Panc1 (cell line): Measurements from ENCODE around the gene RADIL. TPM values are rescaled to one million over a fixed set of nuclear protein-coding genes. Genes with fewer than 3 reads are reported as not detected.
"Not testable (repeated sequence)": the region's sequence is repeated elsewhere in the genome, so short reads cannot be mapped to it uniquely, and the experiment has no call there.

Experiments
- ATAC-seq: fragments of 200-7000 bp; cut with Tn5 transposase; 2 replicates; pipeline ENCODE4 v1.9.1; 2020; ENCODE audit warnings: mild to moderate bottlenecking, moderate library complexity
- BruUV-seq: library from RNA; stranded (reverse); fragments of 400-500 nt; replicated peaks from 2 replicates; lab custom pipeline; 2021; lab: Mats Ljungman, UMichigan
- CTCF ChIA-PET: fragments of 300-600 bp; sonication (Branson Sonifier 250); formaldehyde crosslinking; loops from one replicate; lab custom pipeline; 2022; ENCODE audit warnings: antibody characterized with exemption; lab: Charles Lee
- POLR2A ChIA-PET: fragments of 300-600 bp; sonication (Branson Sonifier 250); formaldehyde crosslinking; loops from one replicate; lab custom pipeline; 2022; ENCODE audit warnings: antibody characterized with exemption; lab: Charles Lee
- DNase-seq: peaks from one replicate; pipeline ENCODE4 v3.0.0-alpha.2; 2010; ENCODE audit warnings: low read depth, low spot score
- H3K27ac ChIP-seq: 2 replicates; pipeline ENCODE4 v1.5.1; 2011; ENCODE audit warnings: mild to moderate bottlenecking, low read length, inconsistent platforms
- H3K27me3 ChIP-seq: fragments of 200-500 bp; sonication (Bioruptor generic); 2 replicates; pipeline ENCODE4 v1.6.0; 2014; ENCODE audit warnings: low read length, inconsistent platforms; ENCODE audit not compliant: control insufficient read depth, insufficient read depth
- H3K36me3 ChIP-seq: fragments of 200-500 bp; sonication (Bioruptor generic); 2 replicates; pipeline ENCODE4 v1.5.1; 2014; ENCODE audit warnings: inconsistent platforms, mild to moderate bottlenecking, low read length, moderate library complexity; ENCODE audit not compliant: control insufficient read depth, insufficient read depth
- H3K4me1 ChIP-seq: 2 replicates; pipeline ENCODE4 v1.5.1; 2011; ENCODE audit warnings: inconsistent platforms, mild to moderate bottlenecking, low read length, moderate library complexity; ENCODE audit not compliant: control insufficient read depth, insufficient read depth
- H3K4me3 ChIP-seq, 2 experiments: 2 replicates each; pipeline ENCODE4 v1.5.1; 2011 to 2012; ENCODE audit warnings: low read depth in 2 of 2, low read length in 2 of 2, mild to moderate bottlenecking in 2 of 2, inconsistent platforms in 1 of 2, moderate library complexity in 1 of 2
- H3K9me3 ChIP-seq: fragments of 200-500 bp; sonication (Bioruptor generic); 2 replicates; pipeline ENCODE4 v1.5.1; 2014; ENCODE audit warnings: low read depth, mild to moderate bottlenecking, inconsistent platforms, low read length, moderate library complexity; ENCODE audit not compliant: control insufficient read depth, insufficient read depth
- POLR2AphosphoS5 ChIP-seq: IDR thresholded peaks from 2 replicates; pipeline ENCODE4 v1.6.1; 2012; ENCODE audit warnings: mild to moderate bottlenecking, low read depth, low read length, moderate library complexity
- SIN3A ChIP-seq: IDR thresholded peaks from 2 replicates; pipeline ENCODE4 v1.6.1; 2012; ENCODE audit warnings: low read depth, mild to moderate bottlenecking, low read length, moderate library complexity, borderline replicate concordance; ENCODE audit not compliant: insufficient read depth
- TCF7L2 ChIP-seq: IDR thresholded peaks from 2 replicates; pipeline ENCODE4 v1.6.1; 2011; ENCODE audit warnings: mild to moderate bottlenecking, low read depth, low read length, inconsistent platforms
- in situ Hi-C: cut with HindIII; loops from 2 replicates; pipeline ENCODE4 v1.10.0; 2016; ENCODE audit warnings: low sequenced_read_pairs, low pct_unique_long_range_greater_than_20kb
- intact Hi-C: fragments of 100-400 bp; cut with micrococcal nuclease; formaldehyde crosslinking; loops from one replicate; pipeline ENCODE4 v1.10.0; 2022; ENCODE audit not compliant: unreplicated experiment
- total RNA-seq: library from RNA; stranded (reverse); gene quantifications from one replicate; pipeline ENCODE4 v1.2.1, GENCODE V29; 2021; ENCODE audit not compliant: unreplicated experiment
- TF ChIP-seq, protein P1 (sequence below): fragments of 450-650 bp; IDR thresholded peaks from 2 replicates; pipeline ENCODE4 v1.5.1; 2017; ENCODE audit warnings: mild to moderate bottlenecking
- TF ChIP-seq, protein P2 (sequence below), 2 experiments: IDR thresholded peaks; 2 replicates each; pipeline ENCODE4 v1.6.1; 2011 to 2012; ENCODE audit warnings: low read depth in 2 of 2, control low read depth in 1 of 2, low read length in 1 of 2, mild to moderate bottlenecking in 1 of 2, moderate library complexity in 1 of 2; ENCODE audit not compliant: insufficient read depth in 1 of 2

Gene RADIL
- total RNA-seq, 1 experiment from 2014 or later = 1.3 TPM

DNA sequence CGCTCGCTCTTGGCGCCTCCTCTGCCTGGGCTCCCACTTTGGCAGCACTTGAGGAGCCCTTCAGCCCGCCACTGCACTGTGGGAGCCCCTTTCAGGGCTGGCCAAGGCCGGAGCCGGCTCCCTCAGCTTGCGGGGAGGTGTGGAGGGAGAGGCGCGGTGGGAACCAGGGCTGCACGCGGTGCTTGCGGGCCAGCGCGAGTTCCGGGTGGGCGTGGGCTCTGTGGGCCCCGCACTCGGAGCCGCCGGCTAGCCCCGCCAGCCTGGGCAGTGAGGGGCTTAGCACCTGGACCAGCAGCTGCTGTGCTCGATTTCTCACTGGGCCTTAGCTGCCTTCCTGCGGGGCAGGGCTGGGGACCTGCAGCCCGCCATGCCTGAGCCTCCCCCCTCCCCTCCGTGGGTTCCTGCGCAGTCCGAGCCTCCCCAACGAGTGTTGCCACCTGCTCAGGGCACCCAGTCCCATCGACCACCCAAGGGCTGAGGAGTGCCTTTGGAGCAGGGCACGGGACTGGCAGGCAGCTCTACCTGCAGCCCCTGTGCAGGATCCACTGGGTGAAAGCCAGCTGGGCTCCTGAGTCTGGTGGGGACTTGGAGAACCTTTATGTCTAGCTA, 90.0 kb downstream of the RADIL start:
- BruUV-seq, ATAC-seq, CTCF ChIA-PET, H3K4me1 ChIP-seq, H3K27me3 ChIP-seq, intact Hi-C loops, in situ Hi-C loops, DNase-seq, H3K9me3 ChIP-seq, POLR2A ChIA-PET, H3K27ac ChIP-seq, H3K36me3 ChIP-seq, H3K4me3 ChIP-seq: not testable (repeated sequence)

DNA sequence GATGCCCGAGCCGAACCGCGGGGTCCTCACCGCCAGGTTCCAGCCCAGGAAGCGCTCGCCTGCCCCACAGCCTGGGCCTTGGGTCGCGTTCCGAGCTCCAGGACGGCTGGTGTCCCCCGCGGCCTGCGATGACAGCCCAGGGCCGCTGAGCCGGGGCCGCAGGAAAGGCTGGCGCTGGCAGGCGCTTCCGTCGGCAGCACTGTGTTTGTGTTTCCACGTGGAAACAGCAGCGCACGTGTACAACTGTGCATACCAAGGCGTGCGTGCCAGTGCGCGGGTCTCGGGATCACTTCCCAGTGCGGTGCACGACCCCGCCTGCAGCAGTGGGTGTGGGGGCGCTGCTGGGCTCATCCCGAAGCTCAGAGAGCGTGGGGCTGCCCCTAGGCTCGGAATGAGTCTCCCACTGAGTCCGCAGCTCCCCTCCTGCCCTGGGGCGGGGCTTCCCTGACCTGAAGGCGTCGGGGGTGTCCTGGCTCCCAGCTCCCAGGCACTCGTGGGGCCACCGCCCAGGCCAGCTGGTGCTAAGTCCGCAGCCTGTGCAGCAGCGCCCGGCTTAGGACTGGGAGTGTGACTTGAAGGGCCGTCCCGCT, 90.9 kb downstream of the RADIL start:
- ATAC-seq (no peak), DNase-seq (no peak)
- Histone ChIP-seq H3K27ac (no peak overlapping the region), H3K9me3 (no peaks in the 10 kb centered on the region), H3K27me3 (no peaks in the 10 kb centered on the region), H3K36me3 (no peaks in the 10 kb centered on the region; the same call in 1 of the 2 replicates), H3K4me3 (no peak overlapping the region), H3K4me1 (no peaks in the 10 kb centered on the region)
- no peak for TF ChIP-seq TCF7L2
- no peak for TF ChIP-seq POLR2AphosphoS5
- TF ChIP-seq, protein P1, sequence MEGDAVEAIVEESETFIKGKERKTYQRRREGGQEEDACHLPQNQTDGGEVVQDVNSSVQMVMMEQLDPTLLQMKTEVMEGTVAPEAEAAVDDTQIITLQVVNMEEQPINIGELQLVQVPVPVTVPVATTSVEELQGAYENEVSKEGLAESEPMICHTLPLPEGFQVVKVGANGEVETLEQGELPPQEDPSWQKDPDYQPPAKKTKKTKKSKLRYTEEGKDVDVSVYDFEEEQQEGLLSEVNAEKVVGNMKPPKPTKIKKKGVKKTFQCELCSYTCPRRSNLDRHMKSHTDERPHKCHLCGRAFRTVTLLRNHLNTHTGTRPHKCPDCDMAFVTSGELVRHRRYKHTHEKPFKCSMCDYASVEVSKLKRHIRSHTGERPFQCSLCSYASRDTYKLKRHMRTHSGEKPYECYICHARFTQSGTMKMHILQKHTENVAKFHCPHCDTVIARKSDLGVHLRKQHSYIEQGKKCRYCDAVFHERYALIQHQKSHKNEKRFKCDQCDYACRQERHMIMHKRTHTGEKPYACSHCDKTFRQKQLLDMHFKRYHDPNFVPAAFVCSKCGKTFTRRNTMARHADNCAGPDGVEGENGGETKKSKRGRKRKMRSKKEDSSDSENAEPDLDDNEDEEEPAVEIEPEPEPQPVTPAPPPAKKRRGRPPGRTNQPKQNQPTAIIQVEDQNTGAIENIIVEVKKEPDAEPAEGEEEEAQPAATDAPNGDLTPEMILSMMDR = no peak
- TF ChIP-seq, protein P2, sequence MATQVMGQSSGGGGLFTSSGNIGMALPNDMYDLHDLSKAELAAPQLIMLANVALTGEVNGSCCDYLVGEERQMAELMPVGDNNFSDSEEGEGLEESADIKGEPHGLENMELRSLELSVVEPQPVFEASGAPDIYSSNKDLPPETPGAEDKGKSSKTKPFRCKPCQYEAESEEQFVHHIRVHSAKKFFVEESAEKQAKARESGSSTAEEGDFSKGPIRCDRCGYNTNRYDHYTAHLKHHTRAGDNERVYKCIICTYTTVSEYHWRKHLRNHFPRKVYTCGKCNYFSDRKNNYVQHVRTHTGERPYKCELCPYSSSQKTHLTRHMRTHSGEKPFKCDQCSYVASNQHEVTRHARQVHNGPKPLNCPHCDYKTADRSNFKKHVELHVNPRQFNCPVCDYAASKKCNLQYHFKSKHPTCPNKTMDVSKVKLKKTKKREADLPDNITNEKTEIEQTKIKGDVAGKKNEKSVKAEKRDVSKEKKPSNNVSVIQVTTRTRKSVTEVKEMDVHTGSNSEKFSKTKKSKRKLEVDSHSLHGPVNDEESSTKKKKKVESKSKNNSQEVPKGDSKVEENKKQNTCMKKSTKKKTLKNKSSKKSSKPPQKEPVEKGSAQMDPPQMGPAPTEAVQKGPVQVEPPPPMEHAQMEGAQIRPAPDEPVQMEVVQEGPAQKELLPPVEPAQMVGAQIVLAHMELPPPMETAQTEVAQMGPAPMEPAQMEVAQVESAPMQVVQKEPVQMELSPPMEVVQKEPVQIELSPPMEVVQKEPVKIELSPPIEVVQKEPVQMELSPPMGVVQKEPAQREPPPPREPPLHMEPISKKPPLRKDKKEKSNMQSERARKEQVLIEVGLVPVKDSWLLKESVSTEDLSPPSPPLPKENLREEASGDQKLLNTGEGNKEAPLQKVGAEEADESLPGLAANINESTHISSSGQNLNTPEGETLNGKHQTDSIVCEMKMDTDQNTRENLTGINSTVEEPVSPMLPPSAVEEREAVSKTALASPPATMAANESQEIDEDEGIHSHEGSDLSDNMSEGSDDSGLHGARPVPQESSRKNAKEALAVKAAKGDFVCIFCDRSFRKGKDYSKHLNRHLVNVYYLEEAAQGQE (IDR thresholded peaks at IDR 0.05; ENCODE audit: insufficient read depth in 1 of 2, low read depth in 2 of 2, low read length in 1 of 2) = no peak
- TF ChIP-seq SIN3A = no peak
- intact Hi-C loops = no loop called here
- in situ Hi-C loops = no loop called here
- POLR2A ChIA-PET = interaction anchor here (0.6 kb wide), 1 partner anchor 245 kb away, joined by 7 read pairs; no protein-coding TSS in a partner anchor
- no TSS peak for BruUV-seq
- CTCF ChIA-PET = interaction anchor here (0.6 to 0.7 kb wide), 4 partner anchors 27 to 81 kb away, joined by 6 to 9 read pairs (median 8); no protein-coding TSS in a partner anchor
